Mesenchymal stem cell (in vitro differentiated cells and primary cell): ENCODE data around the gene EMX1.

ENCODE experiments used
- DNase-seq: peaks from one replicate; pipeline ENCODE4 v3.0.0-alpha.2; 2013
- H2AFZ ChIP-seq: one replicate; pipeline ENCODE4 v1.6.1; 2013; ENCODE audit warnings: low read depth, mild to moderate bottlenecking, control low read depth, inconsistent platforms, low read length, moderate library complexity
- H2AK5ac ChIP-seq: 2 replicates; pipeline ENCODE4 v1.6.1; 2013; ENCODE audit warnings: low read length, moderate library complexity, mild to moderate bottlenecking, inconsistent platforms; ENCODE audit not compliant: severe bottlenecking
- H2BK120ac ChIP-seq: one replicate; pipeline ENCODE4 v1.6.1; 2013; ENCODE audit warnings: low read depth, mild to moderate bottlenecking, inconsistent platforms, low read length, moderate library complexity
- H2BK12ac ChIP-seq, 2 experiments: one replicate each; pipeline ENCODE4 v1.6.1; 2013; ENCODE audit warnings: inconsistent platforms in 2 of 2, low read length in 2 of 2, mild to moderate bottlenecking in 2 of 2, moderate library complexity in 2 of 2, control low read depth in 1 of 2
- H2BK15ac ChIP-seq: one replicate; pipeline ENCODE4 v1.6.1; 2013; ENCODE audit warnings: mild to moderate bottlenecking, low read depth, inconsistent platforms; ENCODE audit not compliant: poor library complexity, severe bottlenecking
- H2BK5ac ChIP-seq: 2 replicates; pipeline ENCODE4 v1.6.1; 2013; ENCODE audit warnings: low read depth, mild to moderate bottlenecking, low read length, control low read depth, inconsistent platforms; ENCODE audit not compliant: poor library complexity, severe bottlenecking
- H3K14ac ChIP-seq, 2 experiments: one replicate each; pipeline ENCODE4 v1.6.1; 2013; ENCODE audit warnings: inconsistent platforms in 2 of 2, low read length in 2 of 2, control low read depth in 1 of 2, mild to moderate bottlenecking in 1 of 2, moderate library complexity in 1 of 2
- H3K18ac ChIP-seq, 2 experiments: one replicate each; pipeline ENCODE4 v1.6.1; 2013; ENCODE audit warnings: inconsistent platforms in 2 of 2, low read length in 2 of 2, control low read depth in 1 of 2, low read depth in 1 of 2, mild to moderate bottlenecking in 1 of 2
- H3K23ac ChIP-seq, 2 experiments: one replicate each; pipeline ENCODE4 v1.6.1; 2013; ENCODE audit warnings: inconsistent platforms in 2 of 2, low read length in 2 of 2, mild to moderate bottlenecking in 2 of 2, moderate library complexity in 2 of 2, control low read depth in 1 of 2
- H3K27ac ChIP-seq: 2 replicates; pipeline ENCODE4 v1.5.1; 2013; ENCODE audit warnings: mild to moderate bottlenecking, moderate library complexity, low read length, control low read depth, inconsistent platforms; ENCODE audit not compliant: poor library complexity, severe bottlenecking
- H3K27me3 ChIP-seq, 2 experiments: 2 replicates each; pipeline versions ENCODE4 v1.6.1 to v1.7.0; 2013; ENCODE audit warnings: low read length in 2 of 2, mild to moderate bottlenecking in 2 of 2, moderate library complexity in 2 of 2, control low read depth in 1 of 2, inconsistent platforms in 1 of 2; ENCODE audit not compliant: control insufficient read depth in 1 of 2, insufficient read depth in 1 of 2
- H3K36me3 ChIP-seq, 2 experiments: 2 replicates each; pipeline versions ENCODE4 v1.6.1 to v1.7.0; 2013; ENCODE audit warnings: low read length in 2 of 2, control low read depth in 1 of 2, inconsistent platforms in 1 of 2, low read depth in 1 of 2, mild to moderate bottlenecking in 1 of 2; ENCODE audit not compliant: insufficient read depth in 2 of 2, control insufficient read depth in 1 of 2
- H3K4ac ChIP-seq, 2 experiments: one replicate each; pipeline ENCODE4 v1.6.1; 2013; ENCODE audit warnings: inconsistent platforms in 2 of 2, low read length in 2 of 2, mild to moderate bottlenecking in 2 of 2, moderate library complexity in 2 of 2, control low read depth in 1 of 2, low read depth in 1 of 2
- H3K4me1 ChIP-seq: 2 replicates; pipeline ENCODE4 v1.6.1; 2013; ENCODE audit warnings: low read depth, low read length, control low read depth; ENCODE audit not compliant: control insufficient read depth, insufficient read depth
- H3K4me2 ChIP-seq: 2 replicates; pipeline ENCODE4 v1.6.1; 2013; ENCODE audit warnings: low read length, mild to moderate bottlenecking, inconsistent platforms; ENCODE audit not compliant: poor library complexity, severe bottlenecking
- H3K4me3 ChIP-seq, 2 experiments: 2 replicates each; pipeline versions ENCODE4 v1.5.1 to v1.7.0; 2013; ENCODE audit warnings: low read length in 2 of 2, mild to moderate bottlenecking in 2 of 2, control low read depth in 1 of 2, low read depth in 1 of 2; ENCODE audit not compliant: insufficient read depth in 1 of 2
- H3K79me1 ChIP-seq: replicated peaks from 2 replicates; pipeline ENCODE4 v1.6.1; 2013; ENCODE audit warnings: mild to moderate bottlenecking, control low read depth, low read length, inconsistent platforms; ENCODE audit not compliant: poor library complexity, severe bottlenecking
- H3K9ac ChIP-seq: 2 replicates; pipeline ENCODE4 v1.7.0; 2013; ENCODE audit warnings: mild to moderate bottlenecking, low read length, moderate library complexity
- H3K9me3 ChIP-seq: 2 replicates; pipeline ENCODE4 v1.7.0; 2013; ENCODE audit warnings: mild to moderate bottlenecking, low read length; ENCODE audit not compliant: control insufficient read depth
- H4K8ac ChIP-seq: one replicate; pipeline ENCODE4 v1.6.1; 2013; ENCODE audit warnings: inconsistent platforms, mild to moderate bottlenecking, low read length, moderate library complexity
- H4K91ac ChIP-seq: one replicate; pipeline ENCODE4 v1.6.1; 2013; ENCODE audit warnings: mild to moderate bottlenecking, low read length, inconsistent platforms
- WGBS: methylation state at CpG from one replicate; pipeline ENCODE4 v1.1.7; 2013; ENCODE audit warnings: mixed read lengths; 5-methylcytosine and 5-hydroxymethylcytosine counted together

EMX1 gene

DNA sequence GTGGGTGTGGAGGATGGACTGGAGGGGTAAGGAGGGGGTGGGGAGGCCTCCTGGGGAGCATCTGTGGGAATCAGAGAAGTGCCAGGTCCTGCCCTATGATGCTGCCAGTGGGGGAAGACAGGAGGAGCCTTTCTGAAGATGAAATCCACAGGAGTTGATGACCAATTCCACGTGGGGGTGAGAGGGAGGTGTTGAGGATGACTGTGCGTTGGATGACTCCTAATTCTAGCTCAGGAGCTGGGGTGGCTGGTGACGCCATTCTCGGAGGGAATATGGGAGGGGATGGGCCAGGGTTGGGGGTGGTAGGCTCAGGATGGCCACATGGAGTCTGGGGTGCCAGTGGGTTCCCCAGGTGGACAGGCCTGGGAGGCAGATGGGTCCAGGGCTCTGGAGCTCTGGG, 32.3 kb downstream of the EMX1 start:
- H2AK5ac ChIP-seq: no peak overlapping the region
- no peak overlapping the region for H3K4me2 ChIP-seq
- H3K18ac ChIP-seq: no peak overlapping the region
- H2BK12ac ChIP-seq: no peak overlapping the region
- H4K8ac ChIP-seq: no peak overlapping the region
- H4K91ac ChIP-seq: no peak overlapping the region
- no peak overlapping the region for H2BK5ac ChIP-seq
- H3K23ac ChIP-seq: no peak overlapping the region
- no peak overlapping the region for H2BK15ac ChIP-seq
- H3K4ac ChIP-seq: no peak overlapping the region
- H3K27ac ChIP-seq: no peak overlapping the region
- no peaks in the 10 kb centered on the region for H3K79me1 ChIP-seq
- no peak overlapping the region for H2BK120ac ChIP-seq
- no peaks in the 10 kb centered on the region for H3K27me3 ChIP-seq
- no peaks in the 10 kb centered on the region for H3K9me3 ChIP-seq
- H3K4me1 ChIP-seq: peaks cover 2% of the 10 kb centered on the region
- H3K9ac ChIP-seq: no peak overlapping the region
- H3K14ac ChIP-seq: no peak overlapping the region
- no peak for DNase-seq
- H2AFZ ChIP-seq: no peak overlapping the region
- WGBS: 89% methylated on average over 4 of the region's 4 CpGs
- peaks cover 0 to 14% of the 10 kb centered on the region in 2 experiments for H3K36me3 ChIP-seq
- H3K4me3 ChIP-seq: no peak overlapping the region

DNA sequence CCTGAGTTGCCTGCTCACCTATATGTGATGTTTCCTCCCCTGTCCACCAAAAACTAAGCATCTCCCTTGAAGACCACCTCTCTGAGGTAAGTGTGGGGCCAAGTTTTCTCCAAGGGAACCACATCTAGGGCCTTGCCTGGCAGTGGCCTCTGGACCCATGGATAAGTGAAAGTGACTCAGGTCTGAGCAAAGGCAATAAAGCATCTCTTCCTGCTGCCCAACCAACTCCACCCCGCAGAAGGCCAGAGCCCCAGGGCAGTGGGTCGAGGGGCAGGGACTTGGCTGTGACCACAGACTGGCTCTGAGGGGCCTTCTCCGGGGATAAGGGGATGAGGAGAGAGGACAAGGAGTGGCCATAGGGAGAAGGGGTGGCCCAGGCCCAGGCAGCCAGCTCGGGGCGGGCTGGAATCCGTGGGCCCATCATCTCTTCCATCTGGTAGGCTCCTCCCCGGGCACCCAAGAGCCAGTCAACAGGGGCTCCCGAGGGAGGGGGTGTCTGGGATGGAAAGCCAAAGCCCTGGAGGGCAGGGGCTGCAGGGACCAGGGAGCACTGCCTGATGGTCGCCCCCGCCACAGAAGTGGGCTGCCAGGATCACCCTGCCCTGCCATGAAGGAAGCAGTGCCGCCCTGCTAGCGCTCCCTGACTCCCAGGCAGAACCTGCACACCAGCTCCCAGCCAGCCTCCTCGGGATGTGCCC, 33.4 kb downstream of the EMX1 start:
- Histone ChIP-seq H2AK5ac (no peak overlapping the region), H3K9me3 (no peaks in the 10 kb centered on the region), H3K4me3 (no peak overlapping the region), H3K18ac (no peak overlapping the region), H3K4me2 (no peak overlapping the region), H3K4me1 (peaks cover 2% of the 10 kb centered on the region), H3K27ac (no peak overlapping the region), H2BK120ac (no peak overlapping the region), H2AFZ (no peak overlapping the region), H3K27me3 (no peaks in the 10 kb centered on the region), H2BK5ac (no peak overlapping the region), H2BK12ac (no peak overlapping the region), H3K9ac (no peak overlapping the region), H3K23ac (no peak overlapping the region), H3K4ac (no peak overlapping the region), H3K79me1 (no peaks in the 10 kb centered on the region), H3K36me3 (peaks cover 0 to 8% of the 10 kb centered on the region in 2 experiments), H4K91ac (no peak overlapping the region), H4K8ac (no peak overlapping the region), H3K14ac (no peak overlapping the region), H2BK15ac (no peak overlapping the region)
- 91% methylated on average over 12 of the region's 13 CpGs for WGBS
- DNase-seq: no peak

DNA sequence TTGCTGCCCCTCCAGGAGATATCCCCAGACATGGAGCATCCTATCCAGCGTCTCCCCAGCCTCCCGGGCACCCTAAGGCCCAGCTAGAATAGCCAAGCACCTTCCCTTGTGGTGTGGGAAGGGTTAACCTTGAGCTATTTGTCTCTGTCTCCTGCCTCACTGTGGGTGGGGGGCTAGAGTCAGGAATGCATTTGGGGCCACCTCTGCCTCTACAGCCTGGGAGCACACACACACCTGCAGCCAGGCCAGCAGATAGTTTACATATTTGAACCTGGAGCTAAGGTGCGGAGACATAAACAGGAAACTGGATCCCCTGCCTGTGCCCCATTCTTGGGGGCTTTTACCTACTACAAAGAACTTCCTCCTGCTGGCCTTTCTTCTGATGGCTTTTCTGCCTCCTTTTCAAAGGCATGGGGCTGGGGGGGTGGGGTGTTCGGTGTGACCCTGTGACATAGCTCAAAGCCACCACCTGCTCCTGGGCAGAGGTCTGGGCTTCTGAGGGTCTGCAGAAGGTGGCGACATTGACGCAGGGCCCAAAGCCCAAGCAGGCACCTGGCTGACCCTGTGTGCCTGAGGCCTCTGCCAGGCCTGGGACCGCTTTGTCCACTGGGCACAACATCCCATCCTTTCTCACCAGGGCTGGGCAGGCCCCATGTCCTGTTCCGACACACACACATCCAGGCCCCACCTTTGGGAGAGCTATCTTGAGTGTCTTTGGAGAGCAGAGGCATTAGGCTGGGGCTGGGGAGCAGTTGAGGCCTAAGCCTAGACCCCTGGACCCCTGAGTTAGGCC, 34.2 kb downstream of the EMX1 start:
- Histone ChIP-seq H2BK15ac (no peak overlapping the region), H3K79me1 (no peaks in the 10 kb centered on the region), H3K18ac (no peak overlapping the region), H3K27me3 (no peaks in the 10 kb centered on the region), H2BK5ac (no peak overlapping the region), H2BK120ac (no peak overlapping the region), H2AK5ac (no peak overlapping the region), H3K4me2 (no peak overlapping the region), H3K4ac (no peak overlapping the region), H3K9me3 (no peaks in the 10 kb centered on the region), H3K36me3 (peaks cover 0 to 12% of the 10 kb centered on the region in 2 experiments), H3K23ac (no peak overlapping the region), H3K4me1 (peaks cover 2% of the 10 kb centered on the region), H4K8ac (no peak overlapping the region), H3K27ac (no peak overlapping the region), H3K9ac (no peak overlapping the region), H4K91ac (no peak overlapping the region), H3K14ac (no peak overlapping the region), H2BK12ac (no peak overlapping the region), H2AFZ (no peak overlapping the region), H3K4me3 (no peak overlapping the region)
- 80% methylated on average over 8 of the region's 8 CpGs for WGBS
- no peak for DNase-seq

DNA sequence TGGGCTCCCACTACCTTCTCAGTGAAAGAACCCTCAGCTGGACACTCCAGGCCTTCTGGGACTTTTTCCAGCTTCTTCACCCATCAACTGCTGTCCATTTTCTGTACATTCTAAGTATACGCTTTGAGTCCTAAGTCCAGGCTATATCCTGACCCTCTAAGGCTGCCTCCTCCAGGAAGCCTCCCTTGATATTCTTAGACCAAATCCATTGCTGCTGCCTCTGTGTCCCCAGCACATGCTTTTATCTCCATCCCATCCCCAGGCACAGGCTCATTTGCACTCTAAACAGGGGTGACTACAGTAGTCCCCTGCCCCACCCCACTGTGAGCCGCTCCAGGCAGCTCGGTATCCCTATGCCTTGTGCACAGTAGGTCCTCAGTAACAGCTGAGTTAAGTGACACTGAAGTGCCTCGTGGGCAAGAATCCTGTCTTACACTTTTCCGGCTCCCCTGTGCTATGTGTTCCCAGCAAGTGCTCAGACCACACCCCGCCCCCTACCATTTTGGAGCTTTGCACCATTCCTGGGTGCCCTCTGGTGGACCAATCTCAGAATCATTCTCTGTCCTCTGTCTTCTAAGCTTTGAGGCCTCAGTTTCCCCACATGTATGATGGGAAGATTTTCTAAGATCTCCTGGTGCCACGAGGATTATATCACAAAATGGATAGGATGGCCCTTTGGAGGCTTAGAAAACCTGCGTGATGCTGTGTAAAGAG, 34.9 kb downstream of the EMX1 start:
- DNase-seq: no peak
- Histone ChIP-seq H3K18ac (no peak overlapping the region), H3K27me3 (no peaks in the 10 kb centered on the region), H3K4me1 (peaks cover 2% of the 10 kb centered on the region), H3K9me3 (no peaks in the 10 kb centered on the region), H3K79me1 (no peaks in the 10 kb centered on the region), H3K4ac (no peak overlapping the region), H4K8ac (no peak overlapping the region), H2BK12ac (no peak overlapping the region), H2BK5ac (no peak overlapping the region), H3K23ac (no peak overlapping the region), H2BK120ac (no peak overlapping the region), H3K9ac (no peak overlapping the region), H3K27ac (no peak overlapping the region), H3K36me3 (peaks cover 0 to 14% of the 10 kb centered on the region in 2 experiments), H3K4me2 (no peak overlapping the region), H2AK5ac (no peak overlapping the region), H4K91ac (no peak overlapping the region), H3K4me3 (no peak overlapping the region), H2AFZ (no peak overlapping the region), H3K14ac (no peak overlapping the region), H2BK15ac (no peak overlapping the region)
- 79% methylated on average over 8 of the region's 8 CpGs for WGBS
